NCI-H510A treated with DMSO at 0.1 percent for 48 hours (cell line): ENCODE data around the gene RBCK1.
A peak's percentile ranks its signal among the peaks of the same experiment; 100 is the strongest.
"Not testable (repeated sequence)": the region's sequence is repeated elsewhere in the genome, so short reads cannot be mapped to it uniquely, and the experiment has no call there.

Experiments used
- DNase-seq: peaks from one replicate; lab custom pipeline; 2025; lab: John Stamatoyannopoulos, UW

The RBCK1 gene

GRCh38 chr20:407953-408842, at the start of gene RBCK1:
Gene RBCK1 (plus strand): TSS chr20:408299. CDS start chr20:408758, 459 bp downstream.
- DNase-seq: peak; percentile 87

- DNase-seq: no peak
These were observed 49.1 kb upstream of the RBCK1 start for GRCh38 chr20:358891-359555.

GRCh38 chr20:361561-361960, 46.5 kb upstream of the RBCK1 start:
- no peak for DNase-seq

- peak; percentile 88 for DNase-seq
These were observed 45.5 kb upstream of the RBCK1 start for GRCh38 chr20:362271-363254.

- no peak for DNase-seq
These were observed 44.6 kb upstream of the RBCK1 start for GRCh38 chr20:363319-364078.

- DNase-seq: no peak
These were observed 42.9 kb upstream of the RBCK1 start for GRCh38 chr20:364905-365794.

DNA sequence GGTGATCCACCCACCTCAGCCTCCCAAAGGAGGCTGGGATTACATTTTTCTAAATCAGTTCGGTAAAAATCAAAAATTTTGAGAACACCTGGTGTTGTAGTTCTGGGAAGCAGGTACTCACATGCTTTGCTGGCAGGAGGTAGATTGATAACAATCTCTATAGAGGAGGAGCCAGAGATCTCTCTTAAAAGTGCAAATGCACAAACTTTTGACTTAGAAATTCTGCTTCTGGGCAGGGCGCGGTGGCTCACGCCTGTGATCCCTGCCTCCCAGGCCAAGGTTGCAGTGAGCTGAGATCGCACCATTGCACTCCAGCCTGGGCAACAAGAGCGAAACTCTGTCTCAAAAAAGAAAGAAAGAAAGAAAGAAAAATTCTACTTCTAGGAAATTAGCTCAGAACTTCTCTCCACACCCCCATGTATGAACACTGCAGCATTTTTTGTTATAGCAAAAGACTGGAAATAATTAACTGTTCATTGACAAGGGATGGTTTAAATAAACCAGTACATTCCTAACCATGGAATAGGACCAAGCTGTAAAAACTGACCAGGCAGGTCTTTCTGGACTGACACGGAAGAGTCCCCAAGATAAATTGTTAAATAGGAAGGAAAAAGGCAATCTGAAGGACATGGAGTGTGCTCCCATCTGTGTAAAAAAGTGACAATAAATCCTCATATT, 41.9 kb upstream of the RBCK1 start:
- DNase-seq: no peak

DNA sequence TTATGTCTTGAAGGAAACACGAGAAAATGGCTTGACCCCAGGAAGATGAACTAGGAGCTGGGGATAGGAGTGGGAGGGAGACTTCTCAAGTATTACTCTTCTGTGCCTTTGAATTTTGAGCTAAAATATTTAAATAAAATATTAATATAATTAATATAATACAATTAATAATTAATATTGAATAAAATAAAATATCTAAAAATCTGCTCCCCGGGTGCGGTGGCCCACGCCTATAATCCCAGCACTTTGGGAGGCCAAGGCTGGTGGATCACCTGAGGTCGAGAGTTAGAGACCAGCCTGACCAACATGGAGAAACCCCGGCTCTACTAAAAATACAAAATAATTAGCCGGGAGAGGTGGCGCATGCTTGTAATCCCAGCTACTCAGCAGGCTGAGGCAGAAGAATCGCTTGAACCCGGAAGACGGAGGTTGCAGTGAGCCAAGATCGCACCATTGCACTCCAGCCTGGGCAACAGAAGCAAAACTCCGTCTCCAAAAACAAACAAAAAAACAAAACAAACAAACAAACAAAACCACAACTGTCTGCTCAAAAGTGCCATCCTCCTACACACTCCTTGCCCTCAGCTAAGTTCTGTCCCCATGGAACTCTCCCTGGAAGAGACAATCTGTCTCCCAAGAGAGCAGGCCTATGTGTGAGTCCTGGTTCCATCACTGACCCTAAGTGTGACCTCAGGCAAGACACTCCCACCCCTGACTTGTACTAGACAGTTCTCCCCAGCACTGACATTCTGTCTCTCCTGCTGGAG, 41.2 kb upstream of the RBCK1 start:
- DNase-seq: no peak

DNA sequence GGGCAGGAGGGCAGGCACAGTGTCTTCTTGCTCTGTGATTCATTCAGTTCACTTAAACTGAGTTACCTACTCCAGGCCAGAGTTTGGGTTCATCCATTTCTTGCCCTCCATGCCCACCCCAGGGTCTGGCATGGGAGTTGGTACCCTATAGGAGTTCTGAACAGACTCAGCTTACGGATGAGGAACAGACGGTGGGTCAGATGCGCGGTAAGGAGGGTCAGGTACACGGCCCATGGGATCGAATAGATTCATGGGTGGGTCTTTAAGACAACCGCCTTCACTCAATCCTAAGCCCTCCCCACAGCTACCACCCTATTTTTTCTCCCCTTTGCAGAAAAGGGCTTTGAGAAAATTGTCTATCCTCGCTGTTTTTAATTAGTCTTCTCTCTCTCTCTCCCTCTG, 40.6 kb upstream of the RBCK1 start:
- DNase-seq: no peak

GRCh38 chr20:368915-369314, 39.2 kb upstream of the RBCK1 start:
- no peak for DNase-seq

DNA sequence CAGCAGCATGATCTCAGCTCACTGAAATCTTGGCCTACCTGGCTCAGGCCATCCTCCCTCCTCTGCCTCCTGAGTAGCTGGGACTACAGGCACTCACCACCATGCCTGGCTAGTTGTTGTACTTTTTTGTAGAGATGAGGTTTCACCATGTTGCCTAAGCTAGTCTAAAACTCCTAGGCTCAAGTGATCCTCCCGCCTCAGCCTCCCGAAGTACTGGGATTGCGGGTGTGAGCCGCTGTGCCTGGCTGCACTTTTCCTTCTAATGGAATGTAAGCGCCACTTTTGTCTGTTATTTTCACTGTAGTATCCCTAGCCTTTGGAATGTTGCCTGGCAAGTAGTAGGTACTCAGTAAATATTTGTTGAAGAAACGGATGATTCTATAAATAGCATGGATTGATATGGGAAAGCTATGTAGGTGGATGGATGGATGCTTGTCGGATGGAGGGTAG, 37.9 kb upstream of the RBCK1 start:
- DNase-seq: peak; percentile 21

DNA sequence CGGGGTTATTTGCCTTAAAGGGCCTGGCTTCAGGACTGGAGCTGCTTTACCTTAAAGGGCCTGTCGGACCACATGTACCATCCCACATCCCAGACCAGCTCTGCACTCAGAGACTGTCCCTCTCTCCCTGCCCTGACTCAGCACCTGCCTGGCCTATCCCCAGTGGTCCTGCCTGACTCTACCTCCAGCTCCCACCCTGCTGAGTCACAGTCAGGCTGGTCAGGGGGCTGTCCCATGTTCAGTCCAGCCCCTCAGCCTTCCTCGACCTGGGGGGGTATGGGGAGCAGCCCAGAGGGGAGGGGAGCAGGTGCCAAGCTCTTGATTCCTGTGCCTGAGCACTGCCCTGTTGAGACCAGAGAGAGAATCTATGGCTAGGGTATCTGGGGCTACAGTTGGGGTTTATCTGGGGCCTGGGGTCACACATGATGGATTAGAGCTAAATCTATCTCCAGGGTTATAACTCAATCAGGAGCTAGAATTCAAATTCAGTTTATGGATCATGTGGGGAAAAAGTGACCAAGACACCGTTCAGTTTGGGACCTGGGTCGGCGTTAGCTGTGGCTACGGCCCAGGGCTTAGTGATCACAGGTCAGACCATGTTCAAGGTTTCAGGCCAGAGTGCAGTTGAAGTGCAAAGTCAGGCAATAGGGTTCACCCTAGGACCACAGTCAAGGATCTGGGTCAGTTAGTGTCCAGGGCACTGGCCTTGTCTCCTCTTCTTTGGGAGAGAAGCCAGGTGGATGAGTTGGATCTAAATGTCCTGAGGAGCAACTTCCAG, 36.9 kb upstream of the RBCK1 start:
- DNase-seq: no peak

DNA sequence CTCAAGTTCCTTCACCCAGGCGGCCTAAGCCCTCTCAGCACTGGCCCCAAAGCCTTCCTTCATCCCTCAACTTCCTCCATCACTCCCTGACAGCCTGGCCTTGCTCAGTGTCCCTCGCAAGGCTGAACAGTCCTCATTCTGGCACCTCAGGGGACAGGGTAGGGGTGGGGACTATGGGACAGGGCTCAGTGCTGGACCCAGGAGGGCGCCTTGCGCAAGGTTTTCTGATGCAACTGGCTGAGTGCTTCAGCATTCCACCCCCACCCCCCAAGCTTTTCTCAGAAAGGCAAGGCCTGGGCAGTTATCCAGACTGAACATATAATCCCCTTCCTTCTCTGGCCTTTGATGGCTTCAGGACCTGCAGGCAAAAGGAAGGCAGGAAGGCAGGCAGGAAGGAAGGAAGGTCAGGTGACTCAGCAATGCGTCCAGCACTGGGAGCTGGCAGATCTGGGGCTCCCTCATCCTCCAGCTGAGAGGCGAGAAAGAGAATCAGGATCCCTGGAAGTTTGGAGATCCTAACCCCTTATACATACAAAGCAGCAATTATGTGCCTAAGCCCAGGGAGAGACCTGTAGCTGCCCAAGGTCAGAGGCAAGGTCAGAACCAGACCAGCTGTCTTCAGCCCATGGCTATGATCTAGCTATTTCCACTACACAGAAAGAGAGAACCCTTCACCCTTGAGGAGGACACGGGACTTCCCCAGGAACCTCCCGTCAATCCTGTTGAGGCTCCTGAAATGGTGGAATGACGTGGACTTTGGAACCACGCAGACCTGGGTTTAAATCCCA, 36.1 kb upstream of the RBCK1 start:
- peak; percentile 7 for DNase-seq

- not testable (repeated sequence) for DNase-seq
These were observed 35.5 kb upstream of the RBCK1 start for GRCh38 chr20:372543-373082.

- no peak for DNase-seq
These were observed 34.8 kb upstream of the RBCK1 start for GRCh38 chr20:373171-373890.

- no peak for DNase-seq
These were observed 32.7 kb upstream of the RBCK1 start for GRCh38 chr20:375265-375889.
